GM21529 (cell line): ENCODE measurements around the gene CHEK2.
"Not testable (repeated sequence)": the region's sequence is repeated elsewhere in the genome, so short reads cannot be mapped to it uniquely, and the experiment has no call there.

Experiments
- ATAC-seq: cut with Tn5 transposase; IDR thresholded peaks from one replicate; pipeline ENCODE4 v1.9.1; 2021; ENCODE audit not compliant: unreplicated experiment

The CHEK2 gene

DNA sequence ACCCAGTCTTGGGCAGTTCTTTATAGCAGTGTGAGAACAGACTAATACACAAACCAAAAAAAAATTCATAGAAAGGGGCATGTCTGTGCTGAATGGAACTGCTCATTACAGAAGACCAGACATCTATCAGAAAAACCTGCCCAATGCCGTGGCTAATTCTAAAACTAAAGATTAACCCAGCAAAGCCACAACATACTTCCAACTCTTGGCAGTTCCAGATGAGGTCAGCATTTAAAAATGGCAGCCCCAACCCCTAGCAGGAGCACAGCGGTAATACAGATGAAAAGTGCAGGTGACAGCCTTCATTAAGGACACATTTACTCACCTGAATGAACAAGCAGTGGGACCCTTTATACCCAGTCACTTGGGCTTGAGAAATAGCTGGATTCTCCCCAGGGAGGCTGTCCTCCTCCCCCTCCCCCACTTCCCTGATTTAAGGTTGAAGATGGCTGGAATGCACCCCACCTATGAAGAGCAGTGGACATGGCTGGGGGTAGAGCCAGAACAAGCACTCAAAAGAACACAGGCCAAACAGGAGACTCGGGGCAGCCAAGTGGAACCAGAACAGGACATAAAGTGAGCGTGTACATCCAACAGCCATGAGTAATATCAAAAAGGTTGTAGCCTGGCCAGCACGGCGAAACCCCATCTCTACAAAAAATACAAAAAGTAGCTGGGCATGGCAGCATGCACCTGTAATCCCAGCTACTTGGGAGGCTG, 48.4 kb downstream of the CHEK2 start:
- ATAC-seq: not testable (repeated sequence)

GRCh38 chr22:28689796-28690195, 51.8 kb downstream of the CHEK2 start:
- ATAC-seq: not testable (repeated sequence)

DNA sequence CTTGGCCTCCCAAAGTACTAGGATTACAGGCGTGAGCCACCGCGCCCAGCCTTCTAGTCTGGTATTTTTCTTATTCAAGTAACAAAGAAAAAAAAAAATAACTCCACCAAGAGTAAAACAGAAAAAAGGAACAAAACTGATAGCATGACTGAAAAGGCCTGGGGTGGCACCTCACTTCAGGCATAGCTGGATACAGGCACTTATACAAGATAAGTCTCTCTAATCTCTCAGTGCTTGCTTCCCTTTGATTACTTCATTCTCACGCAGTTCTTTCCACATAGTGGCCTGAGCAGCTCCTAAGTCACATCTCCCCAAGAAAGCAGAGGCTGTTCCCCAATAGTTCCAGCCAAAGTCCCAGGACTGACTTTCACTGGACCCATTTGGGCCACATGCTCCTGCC, 58.7 kb downstream of the CHEK2 start:
- not testable (repeated sequence) for ATAC-seq

DNA sequence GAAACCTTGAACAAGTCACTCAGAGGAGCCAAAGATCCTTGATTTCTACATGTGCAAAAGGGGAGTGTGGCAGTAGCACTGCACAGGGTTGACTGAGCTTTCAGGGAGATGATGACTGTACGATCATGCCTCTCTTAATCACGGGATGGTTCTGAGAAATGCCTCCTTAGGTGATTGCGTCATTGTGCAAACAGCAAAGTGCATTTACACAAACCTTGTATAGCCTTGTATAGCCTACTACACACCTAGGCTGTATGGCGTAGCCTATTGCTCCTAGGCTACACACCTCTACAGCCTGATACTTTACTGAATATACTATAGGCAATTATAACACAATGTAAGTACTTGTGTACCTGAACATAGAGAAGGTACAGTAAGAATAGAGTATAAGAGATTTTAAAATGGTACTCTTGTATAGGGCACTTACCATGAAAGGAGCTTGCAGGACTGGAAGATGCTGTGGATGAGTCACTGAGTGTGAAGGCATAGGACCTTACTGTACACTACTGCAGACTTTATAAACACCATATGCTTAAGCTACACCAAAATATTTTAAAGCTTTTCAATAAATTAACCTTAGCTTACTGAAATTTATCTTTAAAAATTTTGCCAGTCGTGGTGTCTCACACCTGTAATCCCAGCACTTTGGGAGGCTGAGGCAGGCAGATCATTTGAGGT, 60.7 kb downstream of the CHEK2 start:
- ATAC-seq: not testable (repeated sequence)

DNA sequence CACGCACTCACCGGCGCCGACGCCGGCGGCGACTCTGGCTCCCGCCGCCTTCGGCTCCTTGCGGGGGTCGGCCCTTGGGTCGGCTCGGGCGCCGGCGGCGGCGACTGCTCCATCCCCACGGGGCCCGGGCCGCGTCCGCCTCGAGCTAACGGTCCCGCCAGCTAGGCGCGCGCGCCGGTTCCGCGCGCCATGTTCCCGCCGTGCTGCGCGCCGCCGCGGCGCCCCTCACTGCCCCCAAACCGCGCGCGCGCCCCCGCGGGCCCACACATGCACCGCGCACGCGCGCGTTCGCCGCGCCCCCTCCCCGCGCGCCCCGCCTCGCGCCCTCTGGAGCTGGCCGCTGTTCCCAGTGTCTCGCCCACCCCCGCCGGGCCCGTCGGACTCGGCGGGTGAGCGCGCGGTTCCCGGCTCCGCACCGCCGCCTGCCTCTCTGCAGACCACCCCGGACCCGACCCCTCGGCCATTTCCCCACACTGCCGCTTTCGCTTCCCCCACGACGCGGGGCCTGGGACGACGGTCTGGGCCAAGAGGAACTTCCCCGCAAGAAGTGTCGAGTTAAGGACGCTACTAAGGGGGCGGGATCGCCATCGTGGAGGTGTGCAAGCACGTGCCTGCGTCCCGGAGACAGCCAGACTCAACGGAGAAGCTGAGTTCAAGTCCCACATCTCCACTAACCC, 61.9 kb downstream of the CHEK2 start, which contains the start of gene TTC28:
Gene TTC28 (minus strand): TSS at position 230 of the 677 bp plus-strand sequence. CDS start 117 bp downstream, at position 113.
- not testable (repeated sequence) for ATAC-seq

- not testable (repeated sequence) for ATAC-seq
Measured at GRCh38 chr22:28678778-28679610, 62.6 kb downstream of the CHEK2 start.

- not testable (repeated sequence) for ATAC-seq
Measured at GRCh38 chr22:28678170-28678569, 63.5 kb downstream of the CHEK2 start.

GRCh38 chr22:28674121-28674563, 67.5 kb downstream of the CHEK2 start:
- no peak for ATAC-seq

DNA sequence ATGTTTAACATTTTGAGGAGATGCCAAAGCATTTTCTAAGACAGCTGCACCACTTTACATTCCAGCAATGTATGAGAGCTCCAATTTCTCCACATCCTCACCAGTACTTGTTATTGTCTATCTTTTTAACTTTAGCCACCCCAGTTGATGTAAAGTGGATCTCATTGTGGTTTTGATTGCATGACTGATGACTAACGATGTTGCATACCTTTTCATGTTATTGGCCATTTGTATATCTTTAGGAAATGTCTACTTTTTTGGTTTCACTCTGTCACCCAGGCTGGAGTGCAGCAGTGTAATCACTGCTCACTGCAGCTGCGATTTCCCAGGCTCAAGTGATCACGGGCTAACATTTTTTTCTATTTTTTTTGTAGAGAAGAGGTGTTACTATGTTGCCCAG, 70.9 kb downstream of the CHEK2 start:
- no peak for ATAC-seq

- ATAC-seq: no peak
Measured at GRCh38 chr22:28670161-28670560, 71.5 kb downstream of the CHEK2 start.

DNA sequence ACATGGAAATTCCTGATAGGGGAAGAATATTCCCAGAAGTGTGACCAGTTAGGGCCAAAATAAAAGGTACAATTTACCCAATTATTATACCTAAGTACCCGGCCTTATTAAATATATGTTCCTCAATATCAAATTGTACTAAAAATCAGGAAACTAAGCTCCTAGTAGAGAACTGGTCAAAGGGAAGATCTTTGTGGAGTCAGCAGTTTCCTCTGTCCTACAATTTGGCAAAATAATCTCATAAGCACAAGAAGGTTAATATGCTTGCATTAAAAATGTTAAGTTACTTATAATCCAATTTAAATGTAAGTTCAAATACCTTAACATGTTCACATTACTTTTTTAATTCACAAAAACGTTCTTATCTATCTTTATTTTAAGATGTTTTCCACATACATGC, 72.2 kb downstream of the CHEK2 start:
- no peak for ATAC-seq

- not testable (repeated sequence) for ATAC-seq
Measured at GRCh38 chr22:28663569-28663942, 78.1 kb downstream of the CHEK2 start.

- ATAC-seq: no peak
Measured at GRCh38 chr22:28658448-28658847, 83.2 kb downstream of the CHEK2 start.

- no peak for ATAC-seq
Measured at GRCh38 chr22:28656181-28656580, 85.4 kb downstream of the CHEK2 start.

GRCh38 chr22:28650463-28650862, 91.2 kb downstream of the CHEK2 start:
- no peak for ATAC-seq

DNA sequence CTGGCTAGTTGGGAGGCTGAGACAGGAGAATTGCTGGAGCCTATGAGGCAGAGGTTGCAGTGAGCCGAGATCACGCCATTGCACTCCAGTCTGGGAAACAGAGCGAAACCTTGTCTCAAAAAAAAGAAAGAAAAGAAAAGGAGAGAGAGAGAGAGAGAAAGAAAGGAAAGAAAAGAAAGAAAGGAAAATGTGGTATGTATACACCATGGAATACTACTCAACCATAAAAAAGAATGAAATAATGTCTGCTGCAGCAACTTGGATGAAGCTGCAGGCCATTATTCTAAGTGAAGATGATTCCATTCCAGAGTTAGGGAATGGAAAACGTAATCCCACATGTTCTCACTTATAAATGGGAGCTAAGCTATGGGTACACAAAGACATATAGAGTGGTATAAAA, 92.8 kb downstream of the CHEK2 start:
- ATAC-seq: no peak

GRCh38 chr22:28647216-28647615, 94.4 kb downstream of the CHEK2 start:
- no peak for ATAC-seq

DNA sequence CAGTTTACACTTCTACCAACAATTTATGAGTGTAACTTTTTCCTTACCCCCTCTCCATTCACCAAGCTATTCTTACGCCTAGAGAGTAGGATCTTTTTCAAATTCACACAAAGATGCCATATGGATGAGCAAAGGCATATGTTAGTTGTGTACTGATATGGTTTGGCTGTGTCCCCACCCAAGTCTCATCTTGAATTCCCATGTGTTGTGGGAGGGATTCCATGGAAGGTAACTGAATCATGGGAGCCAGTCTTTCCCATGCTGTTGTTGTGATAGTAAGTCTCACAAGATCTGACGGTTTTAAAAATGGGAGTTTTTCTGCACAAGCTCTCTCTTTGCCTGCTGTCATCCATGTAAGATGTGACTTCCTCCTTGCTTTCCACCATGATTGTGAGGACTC, 102.3 kb downstream of the CHEK2 start:
- ATAC-seq: no peak
